T47D (cell line): ENCODE data around the gene DPP10.
"Not testable (repeated sequence)": the region's sequence is repeated elsewhere in the genome, so short reads cannot be mapped to it uniquely, and the experiment has no call there.

Experiments used
- DNase-seq, 2 experiments: peaks; one replicate each; pipeline versions ENCODE4 v3.0.0 to v3.0.0-alpha.2; 2011 to 2012; ENCODE audit warnings: low read depth in 1 of 2, low spot score in 1 of 2
- JUND ChIP-seq: IDR thresholded peaks from 2 replicates; pipeline ENCODE4 v1.6.1; 2012; ENCODE audit warnings: low read depth
- in situ Hi-C: cut with HindIII; loops from 2 replicates; pipeline ENCODE4 v1.10.0; 2016; ENCODE audit warnings: low sequenced_read_pairs, low pct_unique_long_range_greater_than_20kb

The DPP10 gene

DNA sequence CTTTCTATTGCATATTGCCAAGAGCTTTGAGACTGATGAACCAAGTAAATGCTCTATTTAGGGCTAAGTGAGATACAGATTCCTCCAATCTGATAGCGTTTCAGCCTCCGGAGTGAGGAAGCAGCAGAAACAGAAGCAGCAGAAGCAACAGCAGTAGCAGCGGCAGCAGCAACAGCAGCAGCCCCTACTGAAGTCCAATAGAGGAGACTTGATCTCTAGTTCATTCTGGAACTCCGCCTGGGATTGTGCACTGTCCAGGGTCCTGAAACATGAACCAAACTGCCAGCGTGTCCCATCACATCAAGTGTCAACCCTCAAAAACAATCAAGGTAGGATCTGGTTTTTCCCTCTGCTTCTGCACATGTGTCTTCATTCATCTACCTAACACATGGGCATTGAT lies at the start of gene DPP10:
DPP10 (plus strand) TSS at position 132 of the 400 bp plus-strand sequence.
- TF ChIP-seq JUND, result no peak
- peak; percentile 6 to 51 for DNase-seq

GRCh38 chr2:114400890-114401289 lies 41.6 kb upstream of the DPP10 start:
- no peak for TF ChIP-seq JUND
- in situ Hi-C loops, result no loop called here
- DNase-seq, result no peak

More for the DNA sequence above, at the start of gene DPP10:
- in situ Hi-C loops, result no loop called here

GRCh38 chr2:114405247-114406116 lies 37.0 kb upstream of the DPP10 start:
- in situ Hi-C loops, result no loop called here
- no peak for DNase-seq
- no peak for TF ChIP-seq JUND

DNA sequence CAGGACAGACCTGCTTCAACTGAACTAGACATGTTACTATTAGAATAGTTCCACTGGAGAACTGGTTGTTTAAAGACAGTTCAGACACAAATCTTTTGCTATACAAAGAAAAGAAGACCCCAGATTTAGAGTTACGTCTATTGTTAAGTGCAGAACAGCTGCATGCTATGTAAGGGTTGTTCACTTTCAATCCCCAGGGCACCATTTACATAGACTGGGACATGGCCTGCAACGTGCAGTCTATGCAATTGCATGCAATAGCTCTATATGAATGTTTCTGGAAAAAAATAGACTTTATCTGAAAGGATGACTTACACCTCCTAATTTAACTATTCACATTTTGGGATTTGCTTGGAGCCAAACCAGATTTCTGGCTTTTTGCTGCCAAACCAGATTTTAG lies 36.1 kb upstream of the DPP10 start:
- in situ Hi-C loops, result no loop called here
- no peak for TF ChIP-seq JUND
- DNase-seq, result no peak

GRCh38 chr2:114407353-114407752 lies 35.1 kb upstream of the DPP10 start:
- DNase-seq, in situ Hi-C loops: not testable (repeated sequence)

DNA sequence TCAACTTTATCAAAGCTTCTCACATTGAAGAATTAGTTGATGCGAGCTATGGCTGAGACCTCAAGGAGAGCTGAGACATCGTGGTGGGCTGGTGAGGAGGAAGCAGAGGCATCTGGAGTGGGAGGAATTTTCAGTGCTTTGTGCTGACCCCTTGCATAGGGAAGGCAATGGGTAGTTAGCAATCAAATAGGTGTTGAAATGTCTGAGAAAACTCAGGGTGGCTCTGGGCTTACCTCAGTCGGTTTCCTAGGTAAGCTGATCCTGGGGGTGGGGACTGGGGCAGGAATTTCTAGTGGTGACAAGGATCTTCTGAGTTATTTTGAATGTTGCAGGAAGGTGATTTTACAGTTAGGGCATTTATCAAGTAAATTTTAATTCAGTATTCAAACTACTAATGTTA lies 20.7 kb upstream of the DPP10 start:
- in situ Hi-C loops, result no loop called here
- no peak for DNase-seq
- TF ChIP-seq JUND, result no peak

DNA sequence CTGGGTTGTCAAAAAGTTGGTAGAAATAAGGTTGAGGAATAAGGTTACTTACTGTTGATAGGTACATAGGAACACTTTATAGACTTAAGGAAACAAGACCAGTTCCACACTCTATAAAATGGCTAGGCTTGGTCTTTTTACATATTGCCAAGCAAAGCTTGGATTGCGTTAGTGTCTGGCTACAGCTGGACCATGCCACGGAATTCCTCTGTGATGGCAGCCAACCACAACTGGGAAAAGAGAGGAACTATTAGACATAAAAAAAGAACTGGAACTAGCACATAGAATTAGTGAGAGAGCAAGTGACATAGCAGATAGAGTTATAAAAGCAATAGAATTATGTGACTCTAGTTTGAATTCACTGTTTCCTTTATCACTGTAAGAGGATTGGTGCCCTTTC lies 17.7 kb upstream of the DPP10 start:
- no peak for DNase-seq
- in situ Hi-C loops, result no loop called here

DNA sequence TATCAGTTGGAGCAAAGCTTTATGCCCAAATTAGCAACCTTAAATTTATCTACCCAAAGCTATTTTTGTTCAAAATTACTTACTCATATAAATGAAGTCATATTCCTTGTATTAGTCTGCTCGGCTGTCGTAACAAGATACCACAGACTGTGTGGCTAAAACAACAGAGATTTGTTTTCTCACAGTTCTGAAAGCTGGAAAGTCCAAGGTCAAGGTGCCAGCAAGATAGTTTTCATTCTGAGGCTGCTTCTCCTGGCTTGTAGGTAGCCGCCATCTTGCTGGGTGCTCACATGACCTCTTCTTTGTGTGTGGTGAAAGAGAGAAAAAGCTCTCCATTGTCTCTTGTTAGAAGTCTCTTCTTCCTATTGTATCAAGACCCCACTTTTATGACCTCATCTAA lies 15.7 kb upstream of the DPP10 start:
- DNase-seq, result no peak
- in situ Hi-C loops, result no loop called here
- TF ChIP-seq JUND, result no peak

More for the DNA sequence above, 17.7 kb upstream of the DPP10 start:
- TF ChIP-seq JUND, result no peak

- in situ Hi-C loops, result no loop called here
- no peak for DNase-seq
- no peak for TF ChIP-seq JUND
Measured at GRCh38 chr2:114436329-114436728, 6.1 kb upstream of the DPP10 start.

DNA sequence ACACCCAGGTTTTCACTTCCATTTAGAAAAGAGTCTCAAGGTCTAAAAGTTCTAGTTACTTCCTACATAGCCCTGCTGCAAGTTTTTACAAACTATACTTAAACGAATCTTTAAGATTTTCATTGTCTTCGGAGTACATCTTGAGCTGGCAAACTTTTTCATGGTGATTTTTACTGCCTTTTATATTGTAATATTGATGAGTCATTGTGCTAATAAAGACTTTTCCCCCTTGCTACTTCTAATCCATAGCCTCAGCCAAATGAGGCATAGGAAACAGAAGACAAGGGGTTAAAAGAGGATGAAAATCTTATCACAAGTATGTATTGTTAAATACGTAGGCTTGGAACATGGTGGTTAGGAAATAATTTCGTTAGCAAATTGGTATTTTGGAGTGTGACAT lies 4.1 kb downstream of the DPP10 start:
- no peak for TF ChIP-seq JUND
- in situ Hi-C loops, result no loop called here
- DNase-seq, result no peak

- in situ Hi-C loops, result no loop called here
- TF ChIP-seq JUND, result no peak
- no peak for DNase-seq
Measured at GRCh38 chr2:114450639-114451038, 8.2 kb downstream of the DPP10 start.

- no peak for DNase-seq
- TF ChIP-seq JUND, result no peak
- in situ Hi-C loops, result no loop called here
Measured at GRCh38 chr2:114456566-114456965, 14.1 kb downstream of the DPP10 start.

DNA sequence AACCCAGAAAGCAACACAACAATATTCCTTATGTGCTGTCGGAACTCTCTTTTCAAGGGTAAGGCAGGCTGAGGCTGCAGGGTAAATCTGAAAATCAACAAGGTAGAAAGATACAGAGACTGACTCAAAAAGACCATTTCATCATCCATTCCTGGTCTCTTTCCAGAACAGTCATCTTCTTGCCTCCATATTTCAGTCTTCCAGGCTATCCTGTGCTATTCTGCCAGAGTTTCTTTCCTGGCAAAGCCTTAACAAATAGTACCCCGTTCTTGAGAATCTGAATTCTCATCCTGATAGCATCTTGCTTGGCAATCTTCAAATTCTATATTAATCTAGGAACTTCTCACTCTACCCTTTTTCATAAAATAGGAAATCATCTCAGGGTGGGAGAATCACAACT lies 15.5 kb downstream of the DPP10 start:
- no peak for DNase-seq
- TF ChIP-seq JUND, result no peak
- in situ Hi-C loops, result no loop called here

- DNase-seq, result no peak
- no peak for TF ChIP-seq JUND
- in situ Hi-C loops, result no loop called here
Measured at GRCh38 chr2:114461116-114461515, 18.7 kb downstream of the DPP10 start.
